ENCODE results near the gene FUS.

DNA sequence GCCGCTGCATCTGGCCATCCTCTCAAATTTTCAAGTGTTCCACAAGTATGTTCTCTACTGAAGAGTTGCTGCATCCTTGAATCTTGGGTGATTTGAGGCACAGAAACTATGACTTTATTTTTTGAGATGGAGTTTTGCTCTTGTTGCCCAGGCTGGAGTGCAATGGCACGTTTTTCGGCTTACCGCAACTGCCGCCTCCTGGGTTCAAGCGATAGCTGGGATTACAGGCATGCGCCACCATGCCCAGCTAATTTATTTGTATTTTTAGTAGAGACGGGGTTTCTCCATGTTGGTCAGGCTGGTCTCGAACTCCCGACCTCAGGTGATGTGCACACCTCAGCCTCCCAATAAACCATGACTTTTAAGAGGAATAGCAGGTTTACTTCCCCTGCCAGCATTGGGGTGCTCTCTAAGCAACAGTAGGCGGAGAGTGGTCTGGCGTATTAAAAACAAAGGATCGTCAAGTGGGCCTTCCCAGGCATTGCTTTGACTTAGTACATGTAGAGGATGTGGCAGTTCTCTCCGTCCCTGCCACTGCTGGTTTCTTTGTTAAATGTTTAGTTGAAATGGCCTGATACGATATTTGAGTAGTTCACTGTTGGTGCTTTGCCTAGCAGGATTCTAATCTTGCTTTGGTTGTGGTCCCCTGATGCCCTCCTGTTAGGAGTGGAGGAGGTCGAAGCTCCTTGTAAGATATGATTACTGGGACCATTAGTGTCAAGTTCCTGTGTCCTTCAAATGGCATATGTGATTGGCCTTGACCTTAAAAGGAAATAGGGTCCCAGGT lies 13.1 kb downstream of the FUS start:
- TF ChIP-seq KLF16 (CRISPR knock-in tag; IDR thresholded peaks at IDR 0.05), result no peak
- TF ChIP-seq, protein P1, sequence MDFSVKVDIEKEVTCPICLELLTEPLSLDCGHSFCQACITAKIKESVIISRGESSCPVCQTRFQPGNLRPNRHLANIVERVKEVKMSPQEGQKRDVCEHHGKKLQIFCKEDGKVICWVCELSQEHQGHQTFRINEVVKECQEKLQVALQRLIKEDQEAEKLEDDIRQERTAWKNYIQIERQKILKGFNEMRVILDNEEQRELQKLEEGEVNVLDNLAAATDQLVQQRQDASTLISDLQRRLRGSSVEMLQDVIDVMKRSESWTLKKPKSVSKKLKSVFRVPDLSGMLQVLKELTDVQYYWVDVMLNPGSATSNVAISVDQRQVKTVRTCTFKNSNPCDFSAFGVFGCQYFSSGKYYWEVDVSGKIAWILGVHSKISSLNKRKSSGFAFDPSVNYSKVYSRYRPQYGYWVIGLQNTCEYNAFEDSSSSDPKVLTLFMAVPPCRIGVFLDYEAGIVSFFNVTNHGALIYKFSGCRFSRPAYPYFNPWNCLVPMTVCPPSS (IDR thresholded peaks at IDR 0.05), result no peak

All from HepG2 (cell line).